Thoracic aorta (tissue), 2 donors: ENCODE results near the gene ATG7. TPM values are rescaled to one million over a fixed set of nuclear protein-coding genes. Genes with fewer than 3 reads are reported as not detected.

ENCODE experiments used
- ATAC-seq: fragments of 150-250 bp; one replicate; pipeline ENCODE4 v1.8.0; 2017; ENCODE audit warnings: low read depth; ENCODE audit not compliant: insufficient number of reproducible peaks, low FRiP score
- DNase-seq: peaks from one replicate; pipeline ENCODE4 v3.0.0-alpha.2; 2020; ENCODE audit warnings: low spot score
- H3K27ac ChIP-seq, 2 donors: fragments of 200-600 bp; sonication (generic); 1 replicate in 1 of 2; 2 replicates in 1 of 2; pipeline ENCODE4 v1.5.1; 2016; ENCODE audit warnings: mild to moderate bottlenecking in 2 of 2, moderate library complexity in 2 of 2
- H3K27me3 ChIP-seq: fragments of 200-600 bp; sonication (generic); replicated peaks from 2 replicates; pipeline ENCODE4 v1.6.0; 2016; ENCODE audit warnings: mild to moderate bottlenecking; ENCODE audit not compliant: insufficient read depth
- H3K36me3 ChIP-seq: fragments of 200-600 bp; sonication (generic); one replicate; pipeline ENCODE4 v1.5.1; 2016
- H3K4me1 ChIP-seq, 2 donors: fragments of 200-600 bp; sonication (generic); 1 replicate in 1 of 2; 2 replicates in 1 of 2; pipeline versions ENCODE4 v1.5.1 to v1.6.0; 2016; ENCODE audit warnings: low read depth in 2 of 2, mild to moderate bottlenecking in 1 of 2; ENCODE audit not compliant: control insufficient read depth in 1 of 2
- H3K4me3 ChIP-seq: fragments of 200-600 bp; sonication (generic); 2 replicates; pipeline ENCODE4 v1.5.1; 2016; ENCODE audit warnings: mild to moderate bottlenecking
- H3K9me3 ChIP-seq: fragments of 200-600 bp; sonication (generic); 2 replicates; pipeline ENCODE4 v1.5.1; 2016
- CTCF ChIP-seq: fragments of 200-600 bp; sonication (generic); IDR thresholded peaks from one replicate; pipeline ENCODE4 v1.5.1; 2019; ENCODE audit warnings: antibody characterized with exemption
- total RNA-seq, 2 donors: library from RNA; depleted of rRNA; stranded (reverse); fragments of >200 nt; gene quantifications; one replicate each; pipeline versions ENCODE4 v1.1.0 to v1.2.3, GENCODE V29; 2016

ATG7 gene
- total RNA-seq, 2 donors from 2014 or later: 56.6 to 88.3 TPM

DNA sequence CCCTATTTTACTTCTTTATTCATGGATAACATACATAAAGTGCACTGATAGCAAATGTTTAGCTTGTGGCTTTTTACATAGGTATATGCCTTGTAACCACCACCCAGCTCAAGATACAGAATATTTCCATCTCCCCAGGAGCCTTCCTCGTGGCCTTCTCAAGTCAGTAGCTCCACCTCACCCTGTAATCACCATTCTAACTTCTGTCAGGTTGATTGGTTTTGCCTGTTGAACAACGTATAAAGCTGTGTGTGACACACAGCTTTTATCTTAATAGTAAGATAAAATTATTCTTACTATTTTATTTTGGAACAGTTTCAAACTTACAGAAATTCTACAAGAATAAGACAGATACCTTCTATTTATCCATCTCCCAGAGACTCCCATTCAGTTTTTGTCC, 13.3 kb downstream of the ATG7 start:
- DNase-seq (no peak), ATAC-seq (no peak)
- Histone ChIP-seq H3K9me3 (no peaks in the 10 kb centered on the region), H3K36me3 (peaks cover 4% of the 10 kb centered on the region), H3K4me3 (no peak overlapping the region), H3K27ac (no peak overlapping the region), H3K27me3 (no peaks in the 10 kb centered on the region), H3K4me1 (peaks cover 28 to 50% of the 10 kb centered on the region in 2 donors)
- no peak for TF ChIP-seq CTCF

GRCh38 chr3:11287404-11287803, 15.2 kb downstream of the ATG7 start:
- Histone ChIP-seq H3K27me3 (no peaks in the 10 kb centered on the region), H3K36me3 (no peaks in the 10 kb centered on the region), H3K27ac (peak overlapping the region; percentile 13 to 86), H3K9me3 (no peaks in the 10 kb centered on the region), H3K4me3 (no peak overlapping the region), H3K4me1 (peaks cover 27 to 52% of the 10 kb centered on the region in 2 donors)
- no peak for DNase-seq
- ATAC-seq: no peak
- TF ChIP-seq CTCF: no peak

DNA sequence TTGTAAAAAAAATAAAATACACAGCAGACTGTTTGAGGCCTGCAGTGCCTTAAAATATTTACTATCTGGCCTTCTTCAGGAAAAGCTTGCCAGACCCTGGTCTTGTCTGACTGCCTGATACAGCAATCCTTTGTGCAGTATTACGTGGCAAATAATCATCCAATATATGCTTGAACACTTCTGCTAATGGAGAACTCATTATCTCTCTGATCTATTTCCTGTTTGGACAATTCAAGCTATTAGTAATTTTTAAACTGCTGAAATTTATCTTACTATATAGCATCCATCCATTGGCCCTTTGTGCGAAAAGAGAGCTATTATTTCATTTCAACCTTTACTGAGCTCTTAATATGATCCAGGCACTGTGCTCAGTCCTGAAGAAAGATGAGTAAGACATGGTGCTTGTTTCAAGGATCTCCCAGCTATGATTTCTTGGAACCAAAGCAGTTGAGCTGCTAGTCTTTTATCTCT, 15.9 kb downstream of the ATG7 start:
- no peak for ATAC-seq
- no peak for DNase-seq
- Histone ChIP-seq H3K4me1 (peaks cover 21 to 45% of the 10 kb centered on the region in 2 donors), H3K27me3 (no peaks in the 10 kb centered on the region), H3K27ac (peak overlapping the region; percentile 57 to 86), H3K9me3 (no peaks in the 10 kb centered on the region), H3K36me3 (no peaks in the 10 kb centered on the region), H3K4me3 (peak overlapping the region; percentile 51)
- no peak for TF ChIP-seq CTCF

GRCh38 chr3:11288786-11289637, 16.8 kb downstream of the ATG7 start:
- Histone ChIP-seq H3K27me3 (no peaks in the 10 kb centered on the region), H3K9me3 (no peaks in the 10 kb centered on the region), H3K4me1 (peaks cover 21 to 41% of the 10 kb centered on the region in 2 donors), H3K36me3 (no peaks in the 10 kb centered on the region), H3K27ac (peak overlapping the region; percentile 57 to 86), H3K4me3 (peak overlapping the region; percentile 51)
- no peak for TF ChIP-seq CTCF
- DNase-seq (no peak), ATAC-seq (peak; percentile 95)

DNA sequence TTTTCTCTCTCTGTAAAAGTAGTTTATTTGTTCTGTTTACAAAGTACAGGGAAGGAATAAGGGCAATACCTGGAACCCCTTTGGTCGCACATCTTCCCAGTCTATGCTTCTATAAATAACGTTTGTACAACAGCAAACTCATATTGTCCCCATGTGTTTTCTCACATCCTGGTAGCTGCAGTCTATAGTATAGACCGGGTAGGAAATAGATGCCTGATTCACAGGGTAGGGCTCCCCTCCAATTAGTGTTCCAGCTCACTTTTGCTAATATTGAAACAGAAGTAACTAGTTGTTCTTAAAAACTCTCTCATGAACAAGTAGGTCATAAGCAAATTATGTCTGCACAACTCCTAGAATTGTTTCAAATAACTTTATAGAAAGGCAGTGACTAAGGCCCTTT, 17.7 kb downstream of the ATG7 start:
- no peak overlapping the region for H3K4me3 ChIP-seq
- H3K27me3 ChIP-seq: no peaks in the 10 kb centered on the region
- DNase-seq (no peak), ATAC-seq (no peak)
- H3K4me1 ChIP-seq: peaks cover 21 to 41% of the 10 kb centered on the region in 2 donors
- H3K9me3 ChIP-seq: no peaks in the 10 kb centered on the region
- no peak for TF ChIP-seq CTCF
- no peaks in the 10 kb centered on the region for H3K36me3 ChIP-seq
- peak overlapping the region; percentile 57 to 86 for H3K27ac ChIP-seq
